Measurements from ENCODE around the gene OPN1LW.

GRCh38 chrX:154131955-154132354 is 12.1 kb upstream of the OPN1LW start:
- TF ChIP-seq, protein P1, sequence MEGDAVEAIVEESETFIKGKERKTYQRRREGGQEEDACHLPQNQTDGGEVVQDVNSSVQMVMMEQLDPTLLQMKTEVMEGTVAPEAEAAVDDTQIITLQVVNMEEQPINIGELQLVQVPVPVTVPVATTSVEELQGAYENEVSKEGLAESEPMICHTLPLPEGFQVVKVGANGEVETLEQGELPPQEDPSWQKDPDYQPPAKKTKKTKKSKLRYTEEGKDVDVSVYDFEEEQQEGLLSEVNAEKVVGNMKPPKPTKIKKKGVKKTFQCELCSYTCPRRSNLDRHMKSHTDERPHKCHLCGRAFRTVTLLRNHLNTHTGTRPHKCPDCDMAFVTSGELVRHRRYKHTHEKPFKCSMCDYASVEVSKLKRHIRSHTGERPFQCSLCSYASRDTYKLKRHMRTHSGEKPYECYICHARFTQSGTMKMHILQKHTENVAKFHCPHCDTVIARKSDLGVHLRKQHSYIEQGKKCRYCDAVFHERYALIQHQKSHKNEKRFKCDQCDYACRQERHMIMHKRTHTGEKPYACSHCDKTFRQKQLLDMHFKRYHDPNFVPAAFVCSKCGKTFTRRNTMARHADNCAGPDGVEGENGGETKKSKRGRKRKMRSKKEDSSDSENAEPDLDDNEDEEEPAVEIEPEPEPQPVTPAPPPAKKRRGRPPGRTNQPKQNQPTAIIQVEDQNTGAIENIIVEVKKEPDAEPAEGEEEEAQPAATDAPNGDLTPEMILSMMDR (conservative IDR thresholded peaks at IDR 0.05 in 1 of 2, IDR thresholded peaks at IDR 0.05 in 1 of 2; ENCODE audit: low read depth in 1 of 2, low read length in 2 of 2): no peak
- no peak for TF ChIP-seq EZH2 (IDR thresholded peaks at IDR 0.05; ENCODE audit: low read length, missing control alignments)

All from fibroblast of lung (primary cell).